Endothelial cell of umbilical vein (primary cell): ENCODE measurements around the gene SPTLC3.

ENCODE experiments used
- CTCF ChIP-seq, 2 donors: IDR thresholded peaks; 1 replicate in 1 of 2; 2 replicates in 1 of 2; pipeline ENCODE4 v1.5.1; 2011; ENCODE audit warnings: low read length in 2 of 2, mild to moderate bottlenecking in 2 of 2, moderate library complexity in 2 of 2, control low read depth in 1 of 2, inconsistent platforms in 1 of 2, low read depth in 1 of 2; ENCODE audit not compliant: insufficient read depth in 1 of 2; ENCODE audit errors: extremely low read depth in 1 of 2
- EZH2 ChIP-seq: IDR thresholded peaks from 2 replicates; pipeline ENCODE4 v1.6.1; 2012; ENCODE audit warnings: borderline replicate concordance, low read depth, mild to moderate bottlenecking, moderate library complexity, low read length, inconsistent platforms; ENCODE audit not compliant: severe bottlenecking
- GATA2 ChIP-seq: IDR thresholded peaks from 2 replicates; pipeline ENCODE4 v1.7.0; 2011; ENCODE audit warnings: low read depth, mild to moderate bottlenecking, moderate library complexity, mixed read lengths, low read length; ENCODE audit not compliant: insufficient read length, insufficient read depth
- MAX ChIP-seq: IDR thresholded peaks from 2 replicates; pipeline ENCODE4 v1.6.1; 2011; ENCODE audit not compliant: insufficient read depth, insufficient read length
- POLR2A ChIP-seq: IDR thresholded peaks from 2 replicates; pipeline ENCODE4 v1.6.1; 2012; ENCODE audit warnings: low read depth, mild to moderate bottlenecking, control low read depth, low read length
- POLR2AphosphoS5 ChIP-seq: IDR thresholded peaks from 2 replicates; pipeline ENCODE4 v1.6.1; 2012; ENCODE audit warnings: low read depth, mild to moderate bottlenecking, control low read depth, low read length, moderate library complexity; ENCODE audit not compliant: insufficient read depth

- TF ChIP-seq POLR2AphosphoS5 (no peak), CTCF (IDR thresholded peaks at IDR 0.05; ENCODE audit: extremely low read depth in 1 of 2, insufficient read depth in 1 of 2, low read depth in 1 of 2, low read length in 2 of 2) (no peak), POLR2A (no peak), GATA2 (no peak), MAX (no peak), EZH2 (no peak)
These were observed 4.1 kb downstream of the SPTLC3 start for GRCh38 chr20:13012886-13013285.
